Mononuclear cell (primary cell): ENCODE data around the gene IP6K2. TPM values are rescaled to one million over a fixed set of nuclear protein-coding genes. Genes with fewer than 3 reads are reported as not detected.

ENCODE experiments used
- H3K27me3 ChIP-seq: 2 replicates; pipeline ENCODE4 v1.6.0; 2011; ENCODE audit warnings: low read length, control low read depth; ENCODE audit not compliant: insufficient read depth
- H3K4me1 ChIP-seq: 2 replicates; pipeline ENCODE4 v1.5.1; 2011; ENCODE audit warnings: mild to moderate bottlenecking, low read length, control low read depth; ENCODE audit not compliant: insufficient read depth
- H3K4me3 ChIP-seq: 2 replicates; pipeline ENCODE4 v1.5.1; 2011; ENCODE audit warnings: mild to moderate bottlenecking, low read length, moderate library complexity
- H3K9me3 ChIP-seq: 2 replicates; pipeline ENCODE4 v1.5.1; 2011; ENCODE audit warnings: low read depth, mild to moderate bottlenecking, control low read depth, low read length
- total RNA-seq: library from RNA; depleted of rRNA; stranded (reverse); fragments of >200 nt; gene quantifications from one replicate; pipeline ENCODE4 v1.2.3, GENCODE V29; 2012

Gene IP6K2
- total RNA-seq, 1 donor = 92.5 TPM

- H3K4me1 ChIP-seq = peaks cover 4% of the 10 kb centered on the region
- H3K4me3 ChIP-seq = no peak overlapping the region
- no peaks in the 10 kb centered on the region for H3K27me3 ChIP-seq
- H3K9me3 ChIP-seq = no peaks in the 10 kb centered on the region
Measured at GRCh38 chr3:48674505-48674904, 42.5 kb downstream of the IP6K2 start.

- H3K27me3 ChIP-seq = no peaks in the 10 kb centered on the region
- no peaks in the 10 kb centered on the region for H3K4me1 ChIP-seq
- H3K4me3 ChIP-seq = no peak overlapping the region
- no peaks in the 10 kb centered on the region for H3K9me3 ChIP-seq
Measured at GRCh38 chr3:48672522-48672921, 44.5 kb downstream of the IP6K2 start.

GRCh38 chr3:48664929-48665328, 52.1 kb downstream of the IP6K2 start:
- Histone ChIP-seq H3K4me3 (no peak overlapping the region), H3K27me3 (peaks cover 24% of the 10 kb centered on the region), H3K9me3 (no peaks in the 10 kb centered on the region), H3K4me1 (peaks cover 30% of the 10 kb centered on the region)

DNA sequence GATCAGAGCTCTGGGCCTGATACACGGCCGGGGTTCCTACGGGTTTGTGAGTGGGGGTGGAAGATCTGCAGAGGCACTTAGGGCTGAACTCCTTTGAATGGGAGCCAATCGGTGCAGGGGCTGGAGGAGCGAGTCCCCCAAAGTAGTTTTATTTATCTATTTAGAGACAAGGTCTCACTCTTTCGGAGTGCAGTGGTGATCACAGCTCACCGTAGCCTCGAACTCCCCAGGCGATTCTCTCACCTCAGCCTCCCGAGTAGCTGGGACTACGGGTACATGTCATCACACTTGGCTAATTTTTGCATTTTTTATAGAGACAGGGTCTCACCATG, 52.7 kb downstream of the IP6K2 start:
- Histone ChIP-seq H3K4me1 (peaks cover 30% of the 10 kb centered on the region), H3K4me3 (no peak overlapping the region), H3K9me3 (no peaks in the 10 kb centered on the region), H3K27me3 (peaks cover 24% of the 10 kb centered on the region)

- H3K27me3 ChIP-seq = peaks cover 24% of the 10 kb centered on the region
- H3K4me1 ChIP-seq = peaks cover 30% of the 10 kb centered on the region
- peak overlapping the region; percentile 47 for H3K4me3 ChIP-seq
- no peaks in the 10 kb centered on the region for H3K9me3 ChIP-seq
Measured at GRCh38 chr3:48663489-48664312, 53.3 kb downstream of the IP6K2 start.

GRCh38 chr3:48662753-48663488, 54.1 kb downstream of the IP6K2 start, which contains the start of gene CELSR3:
CELSR3 (minus strand) TSS chr3:48662886; CDS start chr3:48662634, 252 bp downstream.
- H3K27me3 ChIP-seq = peaks cover 24% of the 10 kb centered on the region
- no peaks in the 10 kb centered on the region for H3K9me3 ChIP-seq
- peaks cover 30% of the 10 kb centered on the region for H3K4me1 ChIP-seq
- peak within 1 kb of the TSS; percentile 47 for H3K4me3 ChIP-seq

DNA sequence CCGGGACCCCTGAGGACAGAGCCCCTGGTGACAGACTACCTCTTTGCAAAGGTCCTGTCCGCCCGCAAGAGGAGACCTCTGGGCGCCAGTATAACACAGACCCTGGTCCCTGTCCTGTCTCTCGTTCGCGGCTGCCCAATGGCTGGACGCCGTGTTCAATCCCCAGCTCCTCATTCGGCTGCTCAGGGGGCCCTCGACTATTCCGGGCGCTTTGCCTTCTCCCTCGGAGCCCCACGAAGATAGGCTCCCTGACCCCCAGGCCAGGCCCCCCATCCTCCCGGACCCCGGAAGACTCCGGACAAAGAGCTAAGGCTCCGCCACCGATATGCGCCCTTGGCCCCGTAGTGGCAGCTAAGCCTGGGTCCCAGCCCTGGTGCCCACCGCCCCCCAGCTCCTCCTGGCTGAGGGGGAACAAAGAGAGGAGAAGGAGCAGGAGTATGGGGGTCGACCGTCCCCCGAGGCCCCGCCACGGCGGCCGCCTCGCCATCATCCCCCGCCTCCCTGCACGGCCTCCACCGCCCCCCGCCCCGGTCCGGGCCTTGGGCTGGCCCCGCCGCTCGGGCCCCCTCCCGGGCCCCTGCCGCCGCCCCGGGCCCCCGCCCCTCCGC, 54.8 kb downstream of the IP6K2 start:
- Histone ChIP-seq H3K9me3 (no peaks in the 10 kb centered on the region), H3K27me3 (peaks cover 24% of the 10 kb centered on the region), H3K4me3 (no peak overlapping the region), H3K4me1 (peaks cover 30% of the 10 kb centered on the region)

DNA sequence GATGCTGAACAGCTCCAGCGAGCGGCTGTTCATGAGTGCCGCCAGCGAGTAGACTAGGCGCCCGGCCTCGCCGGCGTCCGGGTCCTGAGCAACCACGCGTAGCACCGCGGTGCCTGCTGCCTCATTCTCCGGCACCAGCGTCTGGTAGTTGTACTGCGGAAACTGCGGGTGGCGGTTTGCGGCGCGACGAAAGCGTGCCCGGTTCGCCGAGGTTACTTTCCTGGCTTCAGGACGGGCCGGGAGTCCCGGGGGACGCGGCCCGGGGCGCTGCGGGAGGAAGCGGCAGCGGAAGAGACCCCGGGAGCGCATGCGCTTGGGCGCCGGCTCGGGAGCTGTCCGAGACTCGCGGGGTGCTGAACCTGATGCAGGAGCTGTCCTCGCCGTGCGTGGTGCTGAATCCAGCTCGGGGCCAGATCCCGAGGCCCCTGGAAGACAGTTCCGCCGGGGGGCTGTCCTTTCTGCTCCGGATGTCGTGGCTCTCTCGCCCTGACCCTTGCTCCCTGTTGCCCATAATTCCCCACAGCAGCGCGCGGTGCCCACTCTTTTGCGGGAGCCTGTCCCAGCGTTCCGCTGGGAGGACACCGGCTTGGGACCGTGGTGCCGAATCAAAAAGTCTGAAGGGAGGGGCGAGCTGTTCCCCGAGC, 55.4 kb downstream of the IP6K2 start:
- Histone ChIP-seq H3K27me3 (peaks cover 24% of the 10 kb centered on the region), H3K4me1 (peaks cover 36% of the 10 kb centered on the region), H3K4me3 (no peak overlapping the region), H3K9me3 (no peaks in the 10 kb centered on the region)

DNA sequence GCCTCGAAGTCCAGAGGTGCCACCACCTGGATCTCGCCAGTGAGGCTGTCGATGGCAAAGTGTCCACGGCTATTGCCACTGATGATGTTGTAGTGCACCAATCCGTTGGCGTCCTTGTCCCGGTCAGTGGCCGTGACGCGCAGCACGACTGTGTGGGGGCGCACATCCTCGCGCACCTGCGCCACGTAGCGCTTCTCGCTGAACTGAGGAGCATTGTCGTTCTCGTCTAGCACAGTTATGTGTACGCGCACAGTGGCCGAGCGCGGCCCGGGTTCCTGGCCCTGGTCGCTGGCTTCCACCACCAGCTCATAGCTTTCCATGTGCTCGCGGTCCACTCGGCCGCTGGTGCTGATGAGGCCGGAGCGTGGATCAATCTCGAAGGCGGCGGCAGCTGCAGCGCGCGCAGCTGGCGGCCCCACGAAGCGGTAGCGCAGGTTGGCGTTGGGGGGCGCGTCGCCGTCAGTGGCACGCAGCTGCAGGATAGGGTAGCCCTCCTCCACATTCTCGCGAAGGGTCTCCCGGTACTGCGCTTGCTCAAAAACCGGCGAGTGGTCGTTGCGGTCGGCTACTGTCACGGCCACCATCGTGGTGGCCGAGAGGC, 56.1 kb downstream of the IP6K2 start:
- peaks cover 24% of the 10 kb centered on the region for H3K27me3 ChIP-seq
- H3K9me3 ChIP-seq = no peaks in the 10 kb centered on the region
- peaks cover 40% of the 10 kb centered on the region for H3K4me1 ChIP-seq
- H3K4me3 ChIP-seq = no peak overlapping the region

GRCh38 chr3:48656841-48657281, 60.2 kb downstream of the IP6K2 start:
- H3K27me3 ChIP-seq = peaks cover 7% of the 10 kb centered on the region
- no peaks in the 10 kb centered on the region for H3K9me3 ChIP-seq
- H3K4me1 ChIP-seq = peaks cover 24% of the 10 kb centered on the region
- H3K4me3 ChIP-seq = peak overlapping the region; percentile 45

GRCh38 chr3:48656061-48656840, 60.8 kb downstream of the IP6K2 start:
- H3K4me3 ChIP-seq = peak overlapping the region; percentile 45
- H3K4me1 ChIP-seq = peaks cover 18% of the 10 kb centered on the region
- H3K27me3 ChIP-seq = peaks cover 3% of the 10 kb centered on the region
- no peaks in the 10 kb centered on the region for H3K9me3 ChIP-seq

DNA sequence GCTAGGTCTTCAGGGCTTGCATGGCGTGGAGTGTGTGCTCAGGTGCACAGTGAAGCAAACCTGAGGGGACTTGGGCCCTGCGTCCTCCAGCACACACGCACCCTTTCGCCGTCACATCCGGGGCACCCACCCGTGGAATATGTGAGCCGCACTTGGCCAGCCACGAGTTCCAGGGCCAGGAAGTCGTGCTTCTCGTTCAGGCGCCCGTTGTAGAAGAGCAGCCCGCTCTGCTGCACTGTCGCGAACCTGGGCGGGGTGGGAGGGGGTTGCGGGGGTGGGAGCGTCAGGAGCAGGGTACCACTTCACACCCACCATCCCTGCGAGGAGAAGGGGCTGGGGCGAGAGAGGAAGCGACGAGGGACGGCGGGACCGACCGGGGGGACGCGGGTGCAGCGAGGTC, 61.4 kb downstream of the IP6K2 start:
- Histone ChIP-seq H3K4me1 (peaks cover 15% of the 10 kb centered on the region), H3K4me3 (peak overlapping the region; percentile 45), H3K27me3 (no peaks in the 10 kb centered on the region), H3K9me3 (no peaks in the 10 kb centered on the region)

DNA sequence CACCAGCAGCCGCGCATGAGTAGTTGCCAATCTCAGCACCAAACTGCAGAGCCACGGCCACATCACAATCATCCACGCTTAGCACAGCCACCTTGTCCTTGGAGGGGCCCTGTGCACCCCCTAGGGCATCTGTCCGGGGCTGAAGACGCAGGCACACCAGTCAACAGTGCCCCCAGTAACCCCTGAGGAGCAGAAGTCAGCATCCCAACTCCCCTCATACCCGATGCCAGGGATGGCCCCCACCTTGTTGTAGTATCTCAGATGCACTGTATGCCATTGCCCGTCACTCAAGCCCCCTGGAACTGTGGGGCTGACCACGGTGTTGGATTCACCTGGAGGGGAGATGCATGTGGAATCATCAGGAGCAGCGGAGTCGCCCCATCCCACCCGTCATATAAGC, 62.0 kb downstream of the IP6K2 start:
- H3K9me3 ChIP-seq = no peaks in the 10 kb centered on the region
- no peaks in the 10 kb centered on the region for H3K27me3 ChIP-seq
- no peak overlapping the region for H3K4me3 ChIP-seq
- peaks cover 15% of the 10 kb centered on the region for H3K4me1 ChIP-seq
